Measurements from ENCODE around the gene FLNB. TPM values are rescaled to one million over a fixed set of nuclear protein-coding genes. Genes with fewer than 3 reads are reported as not detected.

Gene FLNB
- total RNA-seq, 1 experiment from 2014 or later, result 97.5 TPM

- DNase-seq (ENCODE audit: low read depth), result no peak
Measured at GRCh38 chr3:58135712-58136543, 127.7 kb downstream of the FLNB start.

GRCh38 chr3:58137306-58137705 is 129.1 kb downstream of the FLNB start:
- no peak for DNase-seq (ENCODE audit: low read depth)

- DNase-seq (ENCODE audit: low read depth), result no peak
Measured at GRCh38 chr3:58141766-58142345, 133.6 kb downstream of the FLNB start.

- DNase-seq (ENCODE audit: low read depth), result no peak
Measured at GRCh38 chr3:58143417-58144055, 135.3 kb downstream of the FLNB start.

- no peak for DNase-seq (ENCODE audit: low read depth)
Measured at GRCh38 chr3:58144478-58145325, 136.5 kb downstream of the FLNB start.

- no peak for DNase-seq (ENCODE audit: low read depth)
Measured at GRCh38 chr3:58148049-58148448, 139.8 kb downstream of the FLNB start.

GRCh38 chr3:58150130-58150809 is 142.0 kb downstream of the FLNB start:
- no peak for DNase-seq (ENCODE audit: low read depth)

- no peak for DNase-seq (ENCODE audit: low read depth)
Measured at GRCh38 chr3:58150810-58151199, 142.6 kb downstream of the FLNB start.

- no peak for DNase-seq (ENCODE audit: low read depth)
Measured at GRCh38 chr3:58151637-58152036, 143.4 kb downstream of the FLNB start.

- no peak for DNase-seq (ENCODE audit: low read depth)
Measured at GRCh38 chr3:58152225-58153015, 144.2 kb downstream of the FLNB start.

- no peak for DNase-seq (ENCODE audit: low read depth)
Measured at GRCh38 chr3:58153371-58153770, 145.1 kb downstream of the FLNB start.

- no peak for DNase-seq (ENCODE audit: low read depth)
Measured at GRCh38 chr3:58154626-58155449, 146.6 kb downstream of the FLNB start.

- no peak for DNase-seq (ENCODE audit: low read depth)
Measured at GRCh38 chr3:58155838-58156237, 147.6 kb downstream of the FLNB start.

GRCh38 chr3:58157700-58158099 is 149.5 kb downstream of the FLNB start:
- DNase-seq (ENCODE audit: low read depth), result no peak

- no peak for DNase-seq (ENCODE audit: low read depth)
Measured at GRCh38 chr3:58158442-58159153, 150.4 kb downstream of the FLNB start.

GRCh38 chr3:58160399-58160798 is 152.2 kb downstream of the FLNB start:
- no peak for DNase-seq (ENCODE audit: low read depth)

- DNase-seq (ENCODE audit: low read depth), result peak; percentile 90
Measured at GRCh38 chr3:58161435-58162398, 153.5 kb downstream of the FLNB start.

- DNase-seq (ENCODE audit: low read depth), result no peak
Measured at GRCh38 chr3:58163234-58163633, 155.0 kb downstream of the FLNB start.

Measured in Daoy (cell line).